T-helper 22 cell (primary cell): Measurements from ENCODE around the gene ECEL1.

Experiments used
- DNase-seq: peaks from one replicate; pipeline ENCODE4 v3.0.0-alpha.2; 2020; ENCODE audit warnings: low read depth

ECEL1 gene

GRCh38 chr2:232522623-232523401 lies 35.2 kb upstream of the ECEL1 start:
- DNase-seq: no peak

- DNase-seq: peak; percentile 23
Measured at GRCh38 chr2:232521959-232522622, 34.5 kb upstream of the ECEL1 start.

GRCh38 chr2:232521098-232521497 lies 33.5 kb upstream of the ECEL1 start:
- no peak for DNase-seq

GRCh38 chr2:232520489-232520888 lies 32.9 kb upstream of the ECEL1 start:
- DNase-seq: no peak

GRCh38 chr2:232519581-232520438 lies 32.2 kb upstream of the ECEL1 start, which contains the start of gene PRSS56:
Gene PRSS56, plus strand, starts transcription at chr2:232520388. Its CDS starts 211 bp downstream, at chr2:232520599.
- DNase-seq: no peak

GRCh38 chr2:232518844-232519243 lies 31.2 kb upstream of the ECEL1 start:
- no peak for DNase-seq

GRCh38 chr2:232516551-232516950 lies 28.9 kb upstream of the ECEL1 start:
- DNase-seq: no peak

- DNase-seq: no peak
Measured at GRCh38 chr2:232515639-232516038, 28.0 kb upstream of the ECEL1 start.

GRCh38 chr2:232513353-232513752 lies 25.7 kb upstream of the ECEL1 start:
- no peak for DNase-seq

GRCh38 chr2:232512602-232513001 lies 25.0 kb upstream of the ECEL1 start:
- no peak for DNase-seq

GRCh38 chr2:232511336-232511890 lies 23.8 kb upstream of the ECEL1 start:
- no peak for DNase-seq

GRCh38 chr2:232508251-232508650 lies 20.6 kb upstream of the ECEL1 start:
- no peak for DNase-seq

- no peak for DNase-seq
Measured at GRCh38 chr2:232506709-232507108, 19.1 kb upstream of the ECEL1 start.

- DNase-seq: no peak
Measured at GRCh38 chr2:232505856-232506255, 18.2 kb upstream of the ECEL1 start.

- DNase-seq: no peak
Measured at GRCh38 chr2:232504438-232504837, 16.8 kb upstream of the ECEL1 start.

GRCh38 chr2:232503809-232504323 lies 16.2 kb upstream of the ECEL1 start:
- no peak for DNase-seq

GRCh38 chr2:232502911-232503808 lies 15.5 kb upstream of the ECEL1 start:
- peak; percentile 44 for DNase-seq

- DNase-seq: no peak
Measured at GRCh38 chr2:232502511-232502910, 14.9 kb upstream of the ECEL1 start.

GRCh38 chr2:232501794-232502390 lies 14.3 kb upstream of the ECEL1 start:
- no peak for DNase-seq

GRCh38 chr2:232501331-232501771 lies 13.7 kb upstream of the ECEL1 start:
- no peak for DNase-seq
